Measurements from ENCODE around the gene MLLT3.

Gene MLLT3

GRCh38 chr9:20569525-20569924, 52.8 kb downstream of the MLLT3 start:
- ChIA-PET CTCF (interaction anchor here (0.8 to 1.2 kb wide), 4 partner anchors 11 to 168 kb away, joined by 3 read pairs; no protein-coding TSS in a partner anchor), POLR2A (no interaction called here)
- DNase-seq (ENCODE audit: extremely low spot score), result no peak
- TF ChIP-seq CTCF (IDR thresholded peaks at IDR 0.05; ENCODE audit: control extremely low read depth, extremely low read depth, low read depth, missing control alignments), result no peak

- CTCF ChIA-PET, result interaction anchor here (1.6 kb wide), 1 partner anchor 13 kb away, joined by 3 read pairs; no protein-coding TSS in a partner anchor
- POLR2A ChIA-PET, result no interaction called here
- DNase-seq (ENCODE audit: extremely low spot score), result no peak
- no peak for TF ChIP-seq CTCF (IDR thresholded peaks at IDR 0.05; ENCODE audit: control extremely low read depth, extremely low read depth, low read depth, missing control alignments)
Observed at GRCh38 chr9:20568400-20568799, 53.9 kb downstream of the MLLT3 start.

GRCh38 chr9:20566401-20566800, 55.9 kb downstream of the MLLT3 start:
- CTCF ChIA-PET, result no interaction called here
- no peak for DNase-seq (ENCODE audit: extremely low spot score)
- POLR2A ChIA-PET, result no interaction called here
- TF ChIP-seq CTCF (IDR thresholded peaks at IDR 0.05; ENCODE audit: control extremely low read depth, extremely low read depth, low read depth, missing control alignments), result no peak

GRCh38 chr9:20564650-20565049, 57.6 kb downstream of the MLLT3 start:
- ChIA-PET CTCF (no interaction called here), POLR2A (no interaction called here)

GRCh38 chr9:20563917-20564316, 58.4 kb downstream of the MLLT3 start:
- no peak for TF ChIP-seq CTCF (IDR thresholded peaks at IDR 0.05; ENCODE audit: control extremely low read depth, extremely low read depth, low read depth, missing control alignments)
- DNase-seq (ENCODE audit: extremely low spot score), result no peak
- ChIA-PET CTCF (no interaction called here), POLR2A (no interaction called here)

More at GRCh38 chr9:20564650-20565049, 57.6 kb downstream of the MLLT3 start:
- TF ChIP-seq CTCF (IDR thresholded peaks at IDR 0.05; ENCODE audit: control extremely low read depth, extremely low read depth, low read depth, missing control alignments), result no peak
- no peak for DNase-seq (ENCODE audit: extremely low spot score)

GRCh38 chr9:20562051-20562450, 60.2 kb downstream of the MLLT3 start:
- CTCF ChIA-PET, result interaction anchor here (1.2 kb wide), 1 partner anchor 10 kb away, joined by 5 read pairs; no protein-coding TSS in a partner anchor
- no peak for DNase-seq (ENCODE audit: extremely low spot score)
- no peak for TF ChIP-seq CTCF (IDR thresholded peaks at IDR 0.05; ENCODE audit: control extremely low read depth, extremely low read depth, low read depth, missing control alignments)
- POLR2A ChIA-PET, result interaction anchor here (1.5 kb wide), 1 partner anchor 60 kb away, joined by 7 read pairs; the partner anchor contains the start of gene MLLT3

- DNase-seq (ENCODE audit: extremely low spot score), result no peak
- no peak for TF ChIP-seq CTCF (IDR thresholded peaks at IDR 0.05; ENCODE audit: control extremely low read depth, extremely low read depth, low read depth, missing control alignments)
- ChIA-PET CTCF (no interaction called here), POLR2A (no interaction called here)
Observed at GRCh38 chr9:20561531-20561930, 60.8 kb downstream of the MLLT3 start.
